ENCODE measurements around the gene KL.

Gene KL

GRCh38 chr13:33022986-33023385 is 6.8 kb downstream of the KL start:
- Histone ChIP-seq H3K27ac (ENCODE audit: insufficient read depth in 1 of 2, low read depth in 1 of 2, low read length in 2 of 2, poor library complexity in 1 of 2, severe bottlenecking in 2 of 2) (no peak overlapping the region), H3K27me3 (replicated peaks in 2 of 5; ENCODE audit: control insufficient read depth in 4 of 5, insufficient read depth in 5 of 5, low read length in 4 of 5) (peaks cover 0 to 3% (median 0%) of the 10 kb centered on the region in 5 experiments), H3K4me1 (ENCODE audit: control extremely low read depth in 1 of 4, control insufficient read depth in 4 of 4, insufficient read depth in 4 of 4, low read length in 3 of 4) (no peaks in the 10 kb centered on the region), H3K36me3 (ENCODE audit: control insufficient read depth in 4 of 4, insufficient read depth in 4 of 4, low read length in 3 of 4) (no peaks in the 10 kb centered on the region), H3K9me3 (ENCODE audit: control extremely low read depth in 1 of 5, control insufficient read depth in 4 of 5, insufficient read depth in 2 of 5, low read depth in 1 of 5, low read length in 4 of 5) (no peaks in the 10 kb centered on the region), H3K4me3 (ENCODE audit: control insufficient read depth in 1 of 7, extremely low read depth in 1 of 7, insufficient read depth in 4 of 7, low read depth in 2 of 7, low read length in 6 of 7) (no peak overlapping the region)
- DNase-seq = no peak
- CTCF ChIA-PET = no interaction called here
- POLR2A ChIA-PET = no interaction called here
- no CpG with 5 or more reads among the region's 2 CpGs for WGBS (ENCODE audit: insufficient coverage)

GRCh38 chr13:33025220-33025744 is 9.1 kb downstream of the KL start:
- H3K4me3 ChIP-seq (ENCODE audit: control insufficient read depth in 1 of 7, extremely low read depth in 1 of 7, insufficient read depth in 4 of 7, low read depth in 2 of 7, low read length in 6 of 7) = no peak overlapping the region
- POLR2A ChIA-PET = no interaction called here

GRCh38 chr13:33026489-33027152 is 10.4 kb downstream of the KL start:
- Histone ChIP-seq H3K9me3 (ENCODE audit: control extremely low read depth in 1 of 5, control insufficient read depth in 4 of 5, insufficient read depth in 2 of 5, low read depth in 1 of 5, low read length in 4 of 5) (peaks cover 0 to 2% (median 0%) of the 10 kb centered on the region in 5 experiments), H3K4me1 (ENCODE audit: control extremely low read depth in 1 of 4, control insufficient read depth in 4 of 4, insufficient read depth in 4 of 4, low read length in 3 of 4) (no peaks in the 10 kb centered on the region), H3K4me3 (ENCODE audit: control insufficient read depth in 1 of 7, extremely low read depth in 1 of 7, insufficient read depth in 4 of 7, low read depth in 2 of 7, low read length in 6 of 7) (no peak overlapping the region), H3K36me3 (ENCODE audit: control insufficient read depth in 4 of 4, insufficient read depth in 4 of 4, low read length in 3 of 4) (no peaks in the 10 kb centered on the region), H3K27ac (ENCODE audit: insufficient read depth in 1 of 2, low read depth in 1 of 2, low read length in 2 of 2, poor library complexity in 1 of 2, severe bottlenecking in 2 of 2) (no peak overlapping the region), H3K27me3 (replicated peaks in 2 of 5; ENCODE audit: control insufficient read depth in 4 of 5, insufficient read depth in 5 of 5, low read length in 4 of 5) (peaks cover 0 to 3% (median 0%) of the 10 kb centered on the region in 5 experiments)
- ChIA-PET POLR2A (no interaction called here), CTCF (interaction anchor here (1.1 kb wide), 1 partner anchor 10 kb away, joined by 3 read pairs; the partner anchor contains the start of gene KL)
- no peak for DNase-seq
- 100% methylated on average over 9 of the region's 9 CpGs for WGBS (ENCODE audit: insufficient coverage)

More at GRCh38 chr13:33025220-33025744, 9.1 kb downstream of the KL start:
- Histone ChIP-seq H3K27ac (ENCODE audit: insufficient read depth in 1 of 2, low read depth in 1 of 2, low read length in 2 of 2, poor library complexity in 1 of 2, severe bottlenecking in 2 of 2) (no peak overlapping the region), H3K4me1 (ENCODE audit: control extremely low read depth in 1 of 4, control insufficient read depth in 4 of 4, insufficient read depth in 4 of 4, low read length in 3 of 4) (no peaks in the 10 kb centered on the region), H3K27me3 (replicated peaks in 2 of 5; ENCODE audit: control insufficient read depth in 4 of 5, insufficient read depth in 5 of 5, low read length in 4 of 5) (peaks cover 0 to 3% (median 0%) of the 10 kb centered on the region in 5 experiments), H3K9me3 (ENCODE audit: control extremely low read depth in 1 of 5, control insufficient read depth in 4 of 5, insufficient read depth in 2 of 5, low read depth in 1 of 5, low read length in 4 of 5) (peaks cover 0 to 2% (median 0%) of the 10 kb centered on the region in 5 experiments), H3K36me3 (ENCODE audit: control insufficient read depth in 4 of 4, insufficient read depth in 4 of 4, low read length in 3 of 4) (no peaks in the 10 kb centered on the region)
- 70% methylated on average over 4 of the region's 4 CpGs for WGBS (ENCODE audit: insufficient coverage)
- CTCF ChIA-PET = no interaction called here
- DNase-seq = no peak

- no peak overlapping the region for H3K4me3 ChIP-seq (ENCODE audit: control insufficient read depth in 1 of 7, extremely low read depth in 1 of 7, insufficient read depth in 4 of 7, low read depth in 2 of 7, low read length in 6 of 7)
- no peaks in the 10 kb centered on the region for H3K27me3 ChIP-seq (replicated peaks in 2 of 5; ENCODE audit: control insufficient read depth in 4 of 5, insufficient read depth in 5 of 5, low read length in 4 of 5)
- no peaks in the 10 kb centered on the region for H3K36me3 ChIP-seq (ENCODE audit: control insufficient read depth in 4 of 4, insufficient read depth in 4 of 4, low read length in 3 of 4)
- ChIA-PET CTCF (no interaction called here), POLR2A (no interaction called here)
- H3K4me1 ChIP-seq (ENCODE audit: control extremely low read depth in 1 of 4, control insufficient read depth in 4 of 4, insufficient read depth in 4 of 4, low read length in 3 of 4) = peaks cover 0 to 8% (median 4%) of the 10 kb centered on the region in 4 experiments
- no peak for DNase-seq
- no peak overlapping the region for H3K27ac ChIP-seq (ENCODE audit: insufficient read depth in 1 of 2, low read depth in 1 of 2, low read length in 2 of 2, poor library complexity in 1 of 2, severe bottlenecking in 2 of 2)
- 50% methylated on average over 1 of the region's 2 CpGs for WGBS (ENCODE audit: insufficient coverage)
- peaks cover 0 to 2% (median 0%) of the 10 kb centered on the region in 5 experiments for H3K9me3 ChIP-seq (ENCODE audit: control extremely low read depth in 1 of 5, control insufficient read depth in 4 of 5, insufficient read depth in 2 of 5, low read depth in 1 of 5, low read length in 4 of 5)
Observed at GRCh38 chr13:33028620-33029019, 12.4 kb downstream of the KL start.

GRCh38 chr13:33031277-33031676 is 15.1 kb downstream of the KL start:
- no peak for DNase-seq
- ChIA-PET CTCF (interaction anchor here (1.2 to 1.9 kb wide), 2 partner anchors 11 to 14 kb away, joined by 3 to 8 read pairs; partner anchors contain the start of gene KL), POLR2A (no interaction called here)
- WGBS (ENCODE audit: insufficient coverage) = 100% methylated on average over 1 of the region's 4 CpGs
- H3K27me3 ChIP-seq (replicated peaks in 2 of 5; ENCODE audit: control insufficient read depth in 4 of 5, insufficient read depth in 5 of 5, low read length in 4 of 5) = no peaks in the 10 kb centered on the region
- H3K4me3 ChIP-seq (ENCODE audit: control insufficient read depth in 1 of 7, extremely low read depth in 1 of 7, insufficient read depth in 4 of 7, low read depth in 2 of 7, low read length in 6 of 7) = no peak overlapping the region
- no peaks in the 10 kb centered on the region for H3K36me3 ChIP-seq (ENCODE audit: control insufficient read depth in 4 of 4, insufficient read depth in 4 of 4, low read length in 3 of 4)
- H3K4me1 ChIP-seq (ENCODE audit: control extremely low read depth in 1 of 4, control insufficient read depth in 4 of 4, insufficient read depth in 4 of 4, low read length in 3 of 4) = peaks cover 3 to 12% (median 4%) of the 10 kb centered on the region in 4 experiments
- H3K9me3 ChIP-seq (ENCODE audit: control extremely low read depth in 1 of 5, control insufficient read depth in 4 of 5, insufficient read depth in 2 of 5, low read depth in 1 of 5, low read length in 4 of 5) = peaks cover 0 to 2% (median 0%) of the 10 kb centered on the region in 5 experiments
- no peak overlapping the region for H3K27ac ChIP-seq (ENCODE audit: insufficient read depth in 1 of 2, low read depth in 1 of 2, low read length in 2 of 2, poor library complexity in 1 of 2, severe bottlenecking in 2 of 2)

GRCh38 chr13:33032037-33032625 is 15.9 kb downstream of the KL start:
- H3K27me3 ChIP-seq (replicated peaks in 2 of 5; ENCODE audit: control insufficient read depth in 4 of 5, insufficient read depth in 5 of 5, low read length in 4 of 5) = no peaks in the 10 kb centered on the region
- no peak overlapping the region for H3K4me3 ChIP-seq (ENCODE audit: control insufficient read depth in 1 of 7, extremely low read depth in 1 of 7, insufficient read depth in 4 of 7, low read depth in 2 of 7, low read length in 6 of 7)
- no peaks in the 10 kb centered on the region for H3K36me3 ChIP-seq (ENCODE audit: control insufficient read depth in 4 of 4, insufficient read depth in 4 of 4, low read length in 3 of 4)
- peaks cover 0 to 2% (median 0%) of the 10 kb centered on the region in 5 experiments for H3K9me3 ChIP-seq (ENCODE audit: control extremely low read depth in 1 of 5, control insufficient read depth in 4 of 5, insufficient read depth in 2 of 5, low read depth in 1 of 5, low read length in 4 of 5)
- H3K27ac ChIP-seq (ENCODE audit: insufficient read depth in 1 of 2, low read depth in 1 of 2, low read length in 2 of 2, poor library complexity in 1 of 2, severe bottlenecking in 2 of 2) = no peak overlapping the region
- CTCF ChIA-PET = interaction anchor here (1.9 kb wide), 1 partner anchor 15 kb away, joined by 8 read pairs; the partner anchor contains the start of gene KL
- POLR2A ChIA-PET = no interaction called here
- WGBS (ENCODE audit: insufficient coverage) = 94% methylated on average over 10 of the region's 12 CpGs
- DNase-seq = no peak
- H3K4me1 ChIP-seq (ENCODE audit: control extremely low read depth in 1 of 4, control insufficient read depth in 4 of 4, insufficient read depth in 4 of 4, low read length in 3 of 4) = peaks cover 3 to 12% (median 4%) of the 10 kb centered on the region in 4 experiments

Data from common myeloid progenitor, CD34-positive (primary cell).